NK-92 treated with Interleukin-12 subunit alpha and Interleukin-12 subunit beta, amount 100 ng/mL, for 24 hours (cell line): Measurements from ENCODE around the gene SCARB1.

Source experiments
- DNase-seq: peaks from one replicate; lab custom pipeline; 2025; lab: John Stamatoyannopoulos, UW

SCARB1 gene

DNA sequence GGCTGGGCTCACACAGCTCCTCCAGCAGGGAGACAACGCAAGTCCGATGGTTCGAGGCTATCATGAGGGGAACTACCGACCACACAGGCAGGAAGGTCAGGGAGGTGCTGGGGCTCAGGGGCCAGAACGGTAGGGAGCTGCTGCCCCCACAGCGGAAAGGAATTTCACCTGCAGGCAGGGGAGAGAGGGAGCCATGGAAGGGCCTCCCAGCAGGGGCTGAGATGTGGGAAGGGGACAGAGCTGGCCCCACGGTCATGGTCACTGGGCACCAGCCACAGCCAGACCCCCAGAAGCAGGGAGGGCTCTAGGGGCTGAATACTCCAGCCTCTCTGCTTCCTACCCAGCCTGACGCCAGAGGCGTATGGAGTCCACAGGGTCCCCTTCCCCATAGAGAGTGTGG, 103.1 kb downstream of the SCARB1 start:
- no peak for DNase-seq

DNA sequence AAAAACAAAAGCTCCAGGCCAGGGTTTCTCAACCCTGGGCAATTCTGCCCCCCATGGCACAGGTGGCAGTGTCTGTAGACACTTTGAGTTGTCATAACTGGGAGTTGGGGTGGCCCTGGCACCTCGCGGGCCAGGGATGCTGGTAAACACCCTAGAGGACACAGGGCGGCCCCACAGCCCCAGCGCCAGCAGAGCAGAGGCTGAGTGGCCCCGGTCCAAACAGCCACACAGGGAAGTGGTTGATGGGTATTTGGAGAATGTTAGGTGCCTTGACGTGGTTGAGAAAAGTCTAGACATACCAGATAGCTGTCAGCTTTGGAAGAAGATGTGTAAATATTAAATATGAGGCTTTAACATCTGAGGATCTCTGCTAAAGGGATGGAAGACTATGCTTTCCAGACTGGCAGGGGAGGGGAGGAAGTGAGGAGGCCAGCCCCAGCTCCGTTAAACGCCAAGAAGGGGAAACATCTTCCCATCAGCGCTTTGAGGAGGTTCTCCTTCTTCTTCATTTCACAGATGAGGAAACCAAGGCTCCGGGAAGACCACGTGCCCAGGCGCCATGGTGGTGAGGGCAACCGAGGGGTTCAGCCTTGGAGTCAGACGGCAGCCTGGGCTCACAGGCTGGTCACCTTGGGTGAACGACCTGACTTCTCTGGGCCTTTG, 103.7 kb downstream of the SCARB1 start:
- DNase-seq: no peak

- DNase-seq: no peak
Measured at GRCh38 chr12:124758266-124759220, 105.1 kb downstream of the SCARB1 start.

DNA sequence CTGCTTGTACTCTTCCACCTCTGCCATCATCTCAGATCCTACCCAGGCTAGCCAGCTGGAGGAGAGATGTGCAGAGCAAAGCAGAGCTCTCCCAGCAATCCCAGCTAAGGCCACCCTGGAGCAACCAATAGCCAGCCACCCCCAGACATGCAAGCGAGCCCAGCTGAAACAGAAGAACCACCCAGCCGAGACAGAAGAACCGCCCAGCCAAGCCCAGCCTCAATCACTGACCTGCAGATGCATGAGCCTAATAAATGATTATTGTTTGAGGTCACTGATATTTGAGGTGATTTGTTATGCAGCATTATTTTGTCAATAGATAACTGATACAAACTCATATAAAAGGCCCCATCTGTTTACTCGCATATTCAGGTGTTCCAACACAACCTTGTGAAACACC, 106.3 kb downstream of the SCARB1 start:
- DNase-seq: no peak

GRCh38 chr12:124756760-124757159, 106.9 kb downstream of the SCARB1 start:
- no peak for DNase-seq

DNA sequence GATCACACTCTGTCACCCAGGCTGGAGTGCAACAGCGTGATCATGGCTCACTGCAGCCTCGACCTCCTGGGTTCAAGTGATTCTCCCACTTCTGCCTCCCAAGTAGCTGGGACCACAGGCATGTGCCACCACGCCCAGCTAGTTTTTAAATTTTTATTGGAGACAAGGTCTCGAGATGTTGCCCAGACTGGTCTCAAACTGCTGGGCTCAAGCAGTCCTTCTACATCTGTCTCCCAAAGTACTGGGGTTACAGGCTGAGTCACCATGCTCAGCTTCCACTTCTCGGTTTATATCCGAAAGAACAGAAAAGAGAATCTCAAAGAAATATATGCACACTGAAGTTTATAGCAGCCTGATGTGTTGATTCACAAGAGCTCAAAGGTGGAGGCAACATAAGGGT, 107.5 kb downstream of the SCARB1 start:
- no peak for DNase-seq

- DNase-seq: no peak
Measured at GRCh38 chr12:124755801-124756148, 107.9 kb downstream of the SCARB1 start.

GRCh38 chr12:124754949-124755800, 108.5 kb downstream of the SCARB1 start:
- peak; percentile 32 for DNase-seq

- DNase-seq: no peak
Measured at GRCh38 chr12:124754491-124754890, 109.2 kb downstream of the SCARB1 start.

- no peak for DNase-seq
Measured at GRCh38 chr12:124753993-124754392, 109.7 kb downstream of the SCARB1 start.

DNA sequence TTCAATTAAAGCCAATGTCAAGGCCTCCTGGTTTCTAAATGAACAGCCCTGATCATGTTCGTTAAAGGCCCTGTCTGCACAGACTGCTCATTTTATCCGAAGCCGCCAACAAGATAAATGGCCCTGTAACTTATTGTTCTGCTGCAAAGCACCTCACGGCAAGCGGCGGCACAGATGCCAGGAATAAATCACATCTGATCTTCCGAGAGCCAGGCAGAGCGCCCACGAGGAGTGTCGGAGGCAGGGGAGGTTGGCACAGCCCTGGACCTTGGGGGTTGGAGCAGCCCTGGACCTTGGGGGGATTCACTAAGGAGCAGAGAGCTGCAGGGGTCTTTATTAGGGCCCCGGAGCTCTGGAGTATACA, 110.5 kb downstream of the SCARB1 start:
- no peak for DNase-seq

DNA sequence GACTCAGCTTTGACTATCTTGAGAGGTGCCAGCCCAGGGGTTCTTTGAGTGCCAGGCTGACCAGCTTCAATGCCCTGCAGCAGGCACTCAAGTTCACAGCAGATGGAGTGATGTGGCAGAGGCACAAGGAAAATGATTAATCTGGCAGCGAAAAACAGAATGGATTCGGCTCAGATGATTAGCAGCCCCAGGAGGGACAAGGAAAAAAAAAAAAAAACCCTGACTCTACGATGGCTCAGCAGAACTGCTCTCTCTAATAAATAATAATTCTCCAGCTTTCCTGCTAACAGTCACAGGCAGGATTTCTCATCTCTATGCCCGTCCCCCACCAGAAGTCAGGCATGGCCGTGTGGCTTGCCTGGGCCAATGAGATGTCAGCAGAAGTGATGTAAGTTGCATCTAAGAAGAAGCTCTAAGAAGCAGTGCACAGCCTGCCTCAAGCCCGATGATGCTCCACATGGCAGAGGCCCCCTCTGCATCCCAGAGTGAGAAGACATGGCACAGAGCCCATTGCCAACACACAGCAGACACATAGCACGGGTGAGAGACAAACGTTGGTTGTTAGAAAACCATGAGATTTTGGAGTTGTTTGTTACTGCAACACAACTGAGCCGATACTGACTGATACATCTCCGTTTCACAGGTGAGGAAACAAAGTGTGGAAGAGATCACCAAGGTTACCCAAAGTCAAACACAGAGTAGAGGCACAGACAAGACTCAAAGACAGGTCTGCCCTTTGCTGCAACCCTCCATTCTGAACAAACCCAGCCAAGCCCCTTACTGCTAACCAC, 111.0 kb downstream of the SCARB1 start:
- no peak for DNase-seq

- DNase-seq: no peak
Measured at GRCh38 chr12:124751654-124752355, 111.9 kb downstream of the SCARB1 start.

GRCh38 chr12:124750787-124751471, 112.7 kb downstream of the SCARB1 start:
- DNase-seq: no peak

GRCh38 chr12:124750149-124750656, 113.5 kb downstream of the SCARB1 start:
- DNase-seq: no peak

- no peak for DNase-seq
Measured at GRCh38 chr12:124749725-124750124, 113.9 kb downstream of the SCARB1 start.

- DNase-seq: no peak
Measured at GRCh38 chr12:124747426-124748161, 116.1 kb downstream of the SCARB1 start.

DNA sequence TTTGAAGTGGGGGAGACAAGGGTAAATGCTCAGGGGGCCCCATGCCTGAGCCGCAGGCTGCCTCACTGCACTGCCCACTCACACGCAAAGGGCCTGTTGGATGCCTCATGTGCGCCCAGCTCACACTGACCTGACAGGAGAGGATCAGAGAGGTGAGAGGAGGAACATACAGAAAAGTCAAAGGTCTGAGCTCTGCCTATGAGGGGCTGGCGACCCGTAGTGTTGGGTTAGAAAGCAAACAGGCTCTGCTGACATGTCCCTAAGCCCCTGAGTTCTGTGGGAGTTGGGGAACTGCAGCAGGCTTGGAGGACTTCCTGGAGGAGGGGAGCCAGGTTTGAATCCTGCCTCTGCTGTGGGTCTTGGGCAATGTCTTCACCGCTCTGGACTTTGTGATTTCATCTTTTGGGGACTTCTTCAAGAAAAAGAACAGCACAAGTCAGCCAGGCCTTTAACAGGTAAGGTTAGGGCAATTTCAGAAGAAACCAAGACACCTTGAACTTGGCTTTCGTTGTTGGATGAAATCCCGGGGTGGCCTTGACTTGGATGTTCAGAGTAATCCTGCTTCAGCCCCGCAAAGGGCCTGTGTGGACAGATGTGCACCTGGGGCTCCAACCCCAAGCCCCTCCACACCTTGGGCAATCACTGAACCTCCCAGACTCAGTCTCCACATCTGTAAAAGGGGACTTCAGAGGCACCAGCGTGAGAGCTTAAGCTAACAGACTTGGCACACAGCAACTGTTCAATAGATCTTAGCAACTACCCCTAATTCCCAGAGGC, 116.8 kb downstream of the SCARB1 start:
- no peak for DNase-seq
